HG02852 (cell line): ENCODE measurements around the gene GPX4.
"Not testable (repeated sequence)": the region's sequence is repeated elsewhere in the genome, so short reads cannot be mapped to it uniquely, and the experiment has no call there.

Experiments
- ATAC-seq: cut with Tn5 transposase; IDR thresholded peaks from one replicate; pipeline ENCODE4 v1.9.1; 2021; ENCODE audit warnings: mild to moderate bottlenecking, moderate library complexity; ENCODE audit not compliant: unreplicated experiment

Gene GPX4

DNA sequence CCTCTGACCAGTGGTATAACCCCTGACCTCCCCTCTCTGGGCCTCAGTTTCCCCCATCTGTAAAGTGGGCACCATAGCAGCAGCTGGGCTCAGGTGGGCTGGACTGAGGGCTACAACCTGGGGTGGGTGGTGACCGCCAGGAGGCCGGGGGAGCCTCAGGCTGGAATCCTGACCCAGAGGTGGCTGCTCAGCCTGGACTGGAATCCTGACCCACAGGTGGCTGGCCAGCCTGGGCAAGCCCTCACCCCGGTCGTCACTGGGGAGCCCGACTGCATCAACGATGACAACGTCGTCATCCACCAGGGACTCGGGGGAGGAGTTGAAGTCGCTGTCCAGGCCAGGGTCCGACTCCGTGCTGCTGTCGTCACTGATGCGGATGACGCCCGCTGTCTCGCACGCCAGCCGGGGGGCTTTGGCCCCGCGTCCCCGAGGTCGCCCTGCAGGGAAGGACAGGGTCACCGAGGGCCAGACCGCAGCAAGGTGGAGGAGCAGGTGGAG, 10.2 kb downstream of the GPX4 start:
- no peak for ATAC-seq

DNA sequence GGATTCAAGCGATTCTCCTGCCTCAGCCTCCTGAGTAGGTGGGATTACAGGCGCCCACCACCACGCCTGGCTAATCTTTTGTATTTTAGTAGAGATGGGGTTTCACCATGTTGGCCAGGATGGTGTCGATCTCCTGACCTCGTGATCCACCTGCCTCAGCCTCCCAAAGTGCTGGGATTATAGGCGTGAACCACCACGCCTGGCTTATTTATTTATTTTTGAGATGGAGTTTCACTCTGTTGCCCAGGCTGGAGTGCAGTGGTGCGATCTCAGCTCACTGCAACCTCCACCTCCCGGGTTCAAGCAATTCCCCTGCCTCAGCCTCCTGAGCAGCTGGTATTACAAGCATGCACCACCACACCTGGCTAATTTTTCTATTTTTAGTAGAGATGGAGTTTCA, 10.9 kb downstream of the GPX4 start:
- ATAC-seq: not testable (repeated sequence)

DNA sequence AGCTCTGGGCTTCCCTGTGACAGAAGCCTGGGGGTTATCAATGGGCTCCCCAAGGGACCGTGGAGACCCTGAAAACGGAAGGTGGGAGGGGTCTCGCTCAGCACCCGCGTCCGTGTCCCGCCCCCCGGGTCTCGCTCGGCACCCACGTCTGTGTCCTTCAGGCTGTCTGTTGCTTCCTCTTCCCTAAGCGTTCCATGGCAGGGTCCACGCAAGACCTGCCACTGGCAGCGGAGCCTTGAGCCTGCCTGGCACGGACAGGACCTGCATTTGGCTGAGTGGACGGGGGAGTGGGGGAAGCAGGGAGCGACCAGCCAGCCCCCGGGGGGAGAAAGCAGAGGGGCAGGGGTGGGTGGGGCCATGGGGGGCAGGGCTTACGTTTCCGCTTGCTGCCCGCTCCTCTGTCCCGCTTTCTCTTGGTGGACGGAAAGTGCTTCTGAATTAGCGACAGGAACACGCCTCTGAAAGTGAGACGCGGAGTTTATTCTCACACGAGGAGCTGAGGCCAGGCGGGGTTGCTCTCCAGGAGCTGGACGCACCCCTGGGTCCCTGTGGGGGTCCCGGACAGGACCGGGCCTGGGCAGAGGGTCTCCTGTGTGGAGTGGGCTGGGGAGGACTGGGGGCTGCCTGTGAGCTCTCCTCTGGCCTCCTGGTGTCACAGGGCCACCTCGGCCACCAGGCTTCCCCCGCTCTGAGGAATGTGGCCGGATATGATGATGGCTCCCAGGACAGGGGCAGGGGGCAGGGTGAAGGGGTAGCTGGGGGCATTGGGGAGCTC, 12.0 kb downstream of the GPX4 start:
- ATAC-seq: no peak

DNA sequence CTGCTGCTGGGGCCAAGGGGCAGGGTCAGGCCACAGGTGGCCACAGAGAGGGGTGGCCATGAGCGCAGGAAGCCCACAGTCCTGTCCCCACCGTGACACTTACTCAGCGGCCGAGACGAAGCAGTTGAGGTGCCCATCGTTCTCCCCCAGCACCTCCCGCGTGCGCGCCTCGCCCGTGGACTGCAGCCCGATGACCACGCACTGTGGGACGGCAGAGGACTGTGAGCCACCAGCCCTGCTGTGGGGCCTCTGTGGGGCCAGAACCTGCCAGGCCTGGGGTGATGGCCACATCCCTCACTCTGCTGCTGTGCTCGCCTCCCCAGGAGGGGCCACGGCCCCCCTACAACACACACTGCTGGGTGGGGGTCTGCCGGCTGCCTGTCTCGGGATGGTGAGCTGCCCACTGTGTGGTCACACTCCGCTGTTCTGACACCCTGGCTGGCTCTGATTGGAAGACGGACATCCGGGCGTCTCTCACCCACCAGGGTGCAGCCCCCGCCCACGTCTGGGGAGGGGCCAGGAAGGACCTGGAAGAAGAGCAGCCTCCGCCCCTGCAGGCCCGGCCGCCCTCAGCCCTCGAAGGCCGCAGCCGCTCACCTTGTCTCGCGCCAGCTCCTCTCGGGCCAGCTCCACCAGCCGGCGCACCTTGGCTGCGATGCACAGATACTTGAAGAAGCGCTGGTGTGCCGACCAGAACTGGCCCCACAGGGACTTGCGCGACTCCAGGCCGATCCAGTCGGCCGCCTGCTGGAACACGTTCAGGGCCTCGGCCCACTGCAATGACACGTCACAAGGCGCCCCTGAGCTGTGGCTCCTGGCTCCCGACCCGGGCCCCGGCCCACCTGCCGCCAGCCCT, 13.2 kb downstream of the GPX4 start:
- ATAC-seq: no peak

DNA sequence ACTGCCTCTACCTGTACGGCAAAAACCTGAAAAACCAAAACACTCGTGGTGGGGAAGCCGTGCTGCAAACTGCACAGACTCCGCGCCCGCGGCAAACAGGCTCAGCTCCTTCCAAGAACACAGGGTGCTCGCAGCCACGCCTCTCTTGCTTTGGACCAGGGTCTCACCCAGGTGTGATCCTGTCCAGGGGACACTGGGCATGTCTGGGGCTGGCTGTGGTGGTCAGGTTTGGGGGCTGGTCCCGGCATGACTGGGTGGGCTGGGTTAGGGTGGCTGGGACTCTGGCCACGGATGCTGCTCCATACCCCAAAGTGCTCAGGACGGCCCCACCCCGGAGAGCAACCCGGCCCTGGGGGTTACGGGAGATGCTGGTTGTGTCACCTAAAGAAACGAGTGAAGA, 13.9 kb downstream of the GPX4 start:
- no peak for ATAC-seq

DNA sequence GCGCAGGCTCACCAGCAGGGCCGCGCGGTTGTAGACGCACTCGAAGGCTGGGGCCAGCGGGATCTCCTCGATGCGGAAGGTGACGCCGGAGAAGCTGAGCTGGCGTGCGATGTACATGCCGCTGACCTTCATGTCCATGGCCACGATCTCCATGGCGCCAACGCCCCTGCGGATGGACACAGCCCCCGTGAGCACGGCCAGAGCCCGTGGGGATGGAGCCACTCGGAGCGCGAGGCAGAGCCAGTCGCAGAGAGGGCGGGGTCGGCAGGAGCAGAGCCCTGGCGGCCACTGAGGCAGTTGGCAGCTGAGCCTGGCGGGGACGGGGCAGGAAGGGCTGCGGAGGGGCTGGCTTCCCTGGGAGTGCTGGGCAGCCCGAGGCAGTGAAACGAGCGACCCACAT, 15.2 kb downstream of the GPX4 start:
- ATAC-seq: no peak

DNA sequence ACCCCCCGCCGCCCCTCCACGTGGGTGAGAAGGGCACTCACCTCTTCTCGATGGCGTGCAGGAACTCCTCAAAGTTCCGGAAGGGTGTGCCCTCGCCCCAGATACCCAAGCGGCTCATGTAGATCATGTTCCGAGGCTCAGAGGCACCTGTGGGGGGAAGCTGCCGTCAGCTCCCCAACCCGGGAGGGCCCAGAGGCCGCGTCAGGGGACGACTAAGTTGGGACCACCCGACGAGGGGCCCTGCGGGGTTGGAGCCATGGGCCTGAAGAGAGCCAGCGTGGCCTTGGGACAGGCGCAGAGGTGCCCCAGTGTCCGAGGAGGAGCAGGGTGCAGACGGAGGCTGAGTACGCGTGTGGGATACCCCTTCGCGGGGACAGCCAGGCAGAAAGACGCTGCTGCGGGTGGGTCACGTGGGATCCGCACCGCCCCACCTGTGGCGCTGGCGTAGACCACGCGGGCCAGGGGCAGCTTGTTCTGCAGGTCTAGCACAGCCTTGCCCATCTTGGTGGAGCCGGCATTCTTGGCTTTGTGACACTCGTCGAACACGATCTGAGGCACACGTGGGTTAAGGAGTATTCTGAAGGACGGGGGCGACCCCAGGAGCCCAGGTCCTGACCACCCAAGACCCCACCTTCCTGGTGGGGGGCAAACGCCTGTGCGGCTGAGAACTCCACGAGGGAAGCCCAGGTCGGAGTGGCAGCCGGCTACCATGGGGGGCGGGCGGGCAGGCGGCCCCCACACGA, 15.9 kb downstream of the GPX4 start:
- ATAC-seq: no peak

DNA sequence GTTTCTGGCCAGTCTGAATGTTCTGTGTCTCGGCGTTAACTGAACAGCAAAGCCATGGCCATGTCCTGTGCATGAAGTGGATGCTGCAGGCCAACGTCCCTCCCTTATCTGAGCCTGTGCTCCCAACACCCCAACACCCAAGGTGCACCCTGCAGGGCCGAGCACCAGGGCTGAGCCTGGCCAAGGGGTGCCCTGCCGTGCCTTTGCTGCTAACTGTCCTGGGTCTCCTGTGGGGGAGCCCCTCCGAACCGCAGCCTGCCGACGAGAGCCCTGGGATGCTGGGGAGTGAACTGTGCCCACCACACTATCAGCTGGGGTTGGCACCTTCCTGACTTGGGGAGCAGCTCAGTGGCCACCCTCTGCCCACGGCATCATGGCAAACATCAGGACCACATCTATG, 17.6 kb downstream of the GPX4 start:
- no peak for ATAC-seq

DNA sequence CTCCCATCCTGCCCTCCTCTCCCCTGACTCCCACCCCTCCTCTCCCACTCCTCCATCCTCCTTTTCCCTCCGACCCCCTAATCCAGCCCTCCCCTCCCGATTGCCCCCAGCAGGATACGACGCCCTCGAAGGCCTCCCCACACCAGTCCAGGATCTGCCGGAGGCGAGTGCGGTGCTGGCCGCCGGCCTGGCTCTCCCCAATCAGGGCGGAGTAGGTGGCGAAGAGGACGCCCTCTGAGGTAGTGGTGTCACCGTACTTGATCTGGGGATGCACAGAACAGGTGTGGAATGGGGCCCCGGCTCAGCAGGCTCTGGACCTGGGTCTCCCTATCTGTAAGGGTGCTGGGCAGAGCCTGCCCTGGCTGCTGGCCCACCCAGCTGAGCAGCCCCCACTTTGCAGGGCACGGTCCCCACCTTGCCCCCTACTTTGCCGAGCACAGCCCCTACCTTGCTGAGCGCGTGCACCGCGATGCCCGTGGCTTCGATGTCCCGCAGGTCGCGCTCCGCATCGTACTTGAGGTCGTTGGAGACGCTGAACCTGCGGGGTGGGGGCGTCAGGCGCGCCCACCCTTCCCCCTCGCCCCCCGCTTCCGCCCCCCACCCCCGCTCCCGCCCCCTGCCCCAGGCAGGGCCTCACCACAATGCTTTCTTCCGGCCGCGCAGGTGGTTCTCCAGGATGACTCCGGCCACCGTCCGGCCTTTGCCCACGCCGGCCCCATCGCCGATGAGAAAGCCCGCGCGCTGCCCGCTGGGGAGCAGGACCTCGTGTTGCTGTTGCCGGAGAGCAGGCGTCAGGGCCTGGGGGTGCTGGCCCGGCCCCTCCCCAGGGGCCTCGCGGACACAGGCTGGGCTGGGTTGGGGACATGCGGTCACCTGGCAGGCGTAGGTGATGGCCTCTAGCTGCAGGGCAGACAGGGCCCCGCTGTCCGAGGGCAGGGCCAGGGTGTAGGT, 18.5 kb downstream of the GPX4 start:
- ATAC-seq: no peak

DNA sequence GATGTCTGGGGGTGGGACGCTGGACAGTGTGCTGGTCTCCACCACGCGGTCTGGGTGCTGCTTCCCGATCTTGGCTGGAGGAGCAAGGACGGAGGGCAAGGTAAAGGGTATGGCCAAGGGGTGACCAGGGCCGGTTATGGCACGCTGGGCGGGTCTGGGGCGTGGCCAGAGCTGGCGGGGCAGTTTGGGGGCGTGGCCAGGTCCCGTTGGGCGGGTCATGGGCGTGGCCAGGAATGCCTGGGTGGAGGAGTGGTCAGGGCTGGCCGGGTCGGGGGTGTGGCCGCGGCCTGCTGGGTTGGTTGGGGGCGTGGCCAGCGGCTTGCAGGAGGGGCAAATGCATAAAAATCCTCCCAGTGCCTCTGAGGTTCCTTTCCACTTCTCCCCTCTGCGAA, 19.2 kb downstream of the GPX4 start:
- ATAC-seq: no peak

DNA sequence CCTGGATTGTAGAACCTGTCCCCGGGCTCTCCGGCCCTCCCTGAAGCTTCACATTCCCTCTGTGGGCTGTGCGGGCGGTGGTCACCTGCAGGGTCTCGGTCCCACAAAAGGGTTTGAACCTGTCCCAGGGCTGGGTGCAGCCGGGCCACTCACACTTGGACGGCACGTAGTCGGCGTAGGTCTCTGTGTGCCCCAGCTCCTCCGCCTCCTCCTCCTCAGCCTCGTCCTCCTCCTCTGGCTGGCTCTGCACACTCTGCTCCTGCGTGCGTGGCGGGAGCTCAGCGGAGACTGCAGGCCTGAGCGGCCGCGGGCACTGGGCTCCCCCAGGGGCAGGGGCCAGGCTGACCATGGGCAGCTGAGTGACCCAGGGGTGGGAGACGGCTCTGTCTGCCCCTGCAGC, 19.6 kb downstream of the GPX4 start:
- no peak for ATAC-seq

DNA sequence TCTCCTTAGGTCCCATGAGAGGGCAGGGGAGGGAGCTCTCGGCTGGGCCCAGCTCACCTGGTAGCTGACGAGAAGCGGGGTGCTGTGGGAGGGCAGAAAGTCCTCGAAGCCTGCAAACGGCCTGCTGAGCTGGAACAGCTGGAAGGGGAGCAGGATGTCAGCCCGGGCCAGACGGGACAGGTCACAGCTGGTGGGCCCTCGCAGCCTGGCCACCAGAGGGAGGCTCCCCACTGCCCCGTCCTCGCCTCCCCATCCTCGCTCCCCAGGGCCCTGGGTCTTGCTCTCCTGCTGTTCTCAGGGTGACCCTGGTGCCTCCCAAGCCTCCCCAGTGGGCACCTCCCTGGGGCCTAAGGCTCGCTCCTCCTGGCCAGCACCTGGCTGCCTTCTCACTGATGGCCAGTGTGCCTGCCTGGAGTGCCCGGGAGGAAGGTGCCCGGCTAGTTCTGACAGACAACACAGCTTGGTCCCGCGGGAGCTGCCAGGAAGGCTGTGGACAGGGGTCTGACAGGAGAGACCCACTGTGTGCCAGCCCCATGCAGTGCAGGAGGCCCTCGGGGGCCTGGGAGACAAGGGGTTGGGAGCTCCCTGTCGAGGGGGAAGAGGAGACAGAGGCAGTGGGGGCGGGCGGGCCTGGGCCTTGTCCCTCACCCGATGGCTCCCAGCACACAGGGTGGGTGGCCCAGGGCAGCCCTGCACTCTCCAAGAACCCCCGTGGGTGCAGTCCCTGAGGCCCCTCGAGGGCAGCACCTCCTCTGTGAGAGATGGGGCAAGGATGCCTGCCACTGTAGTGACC, 20.3 kb downstream of the GPX4 start:
- no peak for ATAC-seq

DNA sequence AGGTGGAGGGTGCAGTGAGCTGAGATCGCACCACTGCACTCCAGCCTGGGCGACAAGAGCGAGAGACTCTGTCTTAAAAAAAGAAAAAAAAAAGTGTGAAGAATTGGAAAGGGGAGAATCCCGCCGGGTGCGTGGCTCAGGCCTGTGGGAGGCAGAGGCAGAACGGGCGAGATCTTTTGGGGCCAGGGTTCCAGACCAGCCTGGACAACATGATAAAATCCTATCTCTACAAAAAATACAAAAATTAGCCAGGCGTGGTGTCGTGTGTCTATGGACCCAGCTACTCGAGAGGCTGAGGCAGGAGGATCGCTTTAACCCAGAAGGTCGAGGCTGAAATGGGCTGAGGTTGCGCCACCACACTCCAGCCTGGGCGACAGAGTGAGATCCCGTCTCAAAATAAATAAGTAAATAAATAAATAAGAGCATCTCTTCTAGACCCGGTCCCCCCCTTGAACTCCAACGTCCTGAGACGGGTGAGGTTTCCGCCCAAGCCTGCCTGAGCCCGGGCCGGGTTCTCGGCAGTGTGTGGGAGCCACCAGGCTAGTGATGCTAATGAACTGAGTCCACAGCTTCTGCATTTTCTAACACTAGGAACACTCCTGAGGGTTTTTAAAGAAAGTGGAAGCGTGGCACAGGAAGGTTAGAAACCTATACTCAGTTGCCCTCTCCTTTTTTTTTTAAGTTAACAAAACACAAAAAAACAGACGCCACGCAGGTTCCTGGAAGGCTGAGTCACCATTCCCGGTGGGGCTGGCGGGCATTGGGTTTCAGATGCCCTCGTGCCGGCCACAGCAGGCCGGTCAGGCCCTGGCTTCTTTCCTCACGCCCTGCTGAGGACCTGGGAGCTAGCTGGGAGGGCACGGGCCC, 22.0 kb downstream of the GPX4 start:
- no peak for ATAC-seq

DNA sequence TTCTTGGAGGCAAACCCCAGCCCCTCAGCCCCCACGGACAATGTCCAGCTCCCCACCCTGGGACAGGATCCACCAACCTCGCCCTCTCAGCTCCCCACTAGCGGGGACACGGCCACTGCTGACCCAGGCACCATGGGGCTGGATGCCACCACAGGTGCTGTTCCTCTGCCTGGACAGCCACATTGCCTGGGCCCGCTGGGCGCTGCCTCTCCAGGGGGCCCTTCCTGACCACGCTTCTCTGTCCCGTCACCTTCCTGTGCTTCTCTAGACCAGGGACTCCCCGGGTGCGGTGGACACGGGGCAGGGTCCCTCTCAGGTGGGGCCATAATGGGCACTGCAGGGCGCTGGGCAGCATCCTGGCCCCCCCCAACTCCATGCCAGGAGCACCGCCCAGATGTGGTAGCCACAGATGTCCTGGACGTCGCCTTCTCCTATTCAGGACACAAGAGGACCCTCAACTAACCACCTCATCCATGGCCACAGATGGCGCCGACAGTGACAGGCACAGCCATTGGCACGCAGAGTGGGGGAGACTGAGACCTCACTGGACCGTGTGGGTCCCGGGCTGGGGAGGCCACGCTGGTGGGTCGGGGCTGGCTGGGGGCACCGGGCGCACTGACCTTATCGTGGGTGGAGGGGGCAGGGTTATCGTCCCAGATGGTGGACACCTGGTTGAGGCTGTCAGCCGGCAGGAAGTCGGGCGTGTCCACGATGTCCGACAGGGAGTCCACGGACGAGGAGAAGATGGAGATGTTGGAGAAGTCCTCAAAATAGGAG, 23.4 kb downstream of the GPX4 start:
- no peak for ATAC-seq

DNA sequence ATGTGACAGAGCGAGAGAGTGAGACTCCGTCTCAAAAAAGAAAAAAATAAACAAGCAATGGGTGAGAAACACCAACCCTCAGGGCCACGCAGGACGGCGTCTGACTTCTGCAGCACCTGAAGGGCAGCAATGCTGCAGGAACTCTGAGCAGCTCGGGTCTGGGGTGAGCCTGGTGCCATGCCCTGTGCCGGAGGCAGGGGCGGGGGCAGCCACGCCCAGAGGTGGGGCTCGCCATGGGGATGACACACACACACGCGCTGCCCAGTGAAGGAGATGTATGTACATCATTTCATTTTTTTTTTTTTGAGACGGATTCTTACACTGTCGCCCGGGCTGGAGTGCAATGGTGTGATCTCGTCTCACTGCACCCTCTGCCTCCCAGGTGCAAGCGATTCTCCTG, 24.3 kb downstream of the GPX4 start:
- no peak for ATAC-seq

DNA sequence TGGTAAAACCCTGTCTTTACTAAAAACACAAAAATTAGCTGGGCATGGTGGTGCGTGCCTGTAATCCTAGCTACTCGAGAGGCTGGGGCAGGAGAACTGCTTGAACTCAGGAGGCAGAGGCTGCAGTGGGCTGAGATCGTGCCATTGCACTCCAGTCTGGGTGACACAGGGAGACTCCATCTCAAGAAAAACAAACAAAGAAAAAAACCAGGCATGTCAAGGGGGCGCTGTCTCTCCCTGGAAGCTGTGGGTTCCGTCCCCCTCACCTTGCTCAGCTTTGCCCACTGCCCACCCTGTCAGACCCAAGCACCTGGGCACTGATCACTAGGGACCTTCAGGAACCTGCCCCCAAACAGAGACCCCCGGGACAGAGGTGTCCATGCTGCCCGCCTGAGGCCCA, 25.3 kb downstream of the GPX4 start:
- not testable (repeated sequence) for ATAC-seq

DNA sequence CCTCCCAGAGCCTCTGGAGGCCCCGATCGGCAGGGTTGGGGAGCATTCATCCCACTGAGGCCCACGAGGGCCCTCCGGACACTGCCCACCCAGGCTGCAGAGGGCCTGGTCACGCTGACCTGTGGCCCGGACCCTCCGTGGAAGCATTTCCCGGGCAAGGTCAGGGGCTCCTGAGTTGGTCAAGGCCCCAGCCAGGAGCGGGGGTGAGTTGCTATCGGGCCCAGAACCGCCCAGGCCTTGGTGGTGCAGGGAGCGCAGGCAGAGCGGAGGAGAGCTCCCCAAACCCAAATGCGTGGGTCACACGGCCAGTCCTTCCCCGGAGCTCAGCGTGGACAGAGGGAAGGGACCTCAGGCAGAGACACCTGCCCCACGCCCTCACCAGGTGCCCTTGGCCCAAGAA, 25.7 kb downstream of the GPX4 start:
- ATAC-seq: no peak
